Measurements from ENCODE around the gene EID2.
A peak's percentile ranks its signal among the peaks of the same experiment; 100 is the strongest.

EID2 gene

GRCh38 chr19:39500543-39500942 is 39.4 kb downstream of the EID2 start:
- no peak for DNase-seq

- no peak for DNase-seq
Measured at GRCh38 chr19:39499932-39500331, 40.0 kb downstream of the EID2 start.

- DNase-seq = peak; percentile 73
Measured at GRCh38 chr19:39498798-39499642, 40.9 kb downstream of the EID2 start, which contains the start of gene DLL3. TSS of gene DLL3 (plus strand) at chr19:39498947. CDS start at chr19:39498975, 28 bp downstream.

GRCh38 chr19:39497996-39498797 is 41.8 kb downstream of the EID2 start:
- DNase-seq = peak; percentile 94

- DNase-seq = no peak
Measured at GRCh38 chr19:39497701-39497995, 42.3 kb downstream of the EID2 start.

GRCh38 chr19:39496063-39496462 is 43.9 kb downstream of the EID2 start:
- DNase-seq = no peak

- no peak for DNase-seq
Measured at GRCh38 chr19:39494661-39495060, 45.3 kb downstream of the EID2 start.

GRCh38 chr19:39492788-39493187 is 47.2 kb downstream of the EID2 start:
- no peak for DNase-seq

- no peak for DNase-seq
Measured at GRCh38 chr19:39492225-39492624, 47.7 kb downstream of the EID2 start.

- no peak for DNase-seq
Measured at GRCh38 chr19:39489756-39490155, 50.2 kb downstream of the EID2 start.
